HEK293T (cell line): ENCODE measurements around the gene ELOVL2.

Experiments
- CTCF ChIA-PET: fragments of 350-600 bp; formaldehyde crosslinking; extraction: SDS; loops from one replicate; lab custom pipeline; 2021; ENCODE audit warnings: antibody characterized with exemption, inconsistent platforms; lab: Yijun Ruan, JAX
- POLR2A ChIA-PET: fragments of 350-600 bp; formaldehyde crosslinking; extraction: SDS; loops from one replicate; lab custom pipeline; 2020; ENCODE audit warnings: antibody characterized with exemption, inconsistent platforms; lab: Yijun Ruan, JAX
- DNase-seq: peaks from one replicate; pipeline ENCODE4 v3.0.0; 2012; ENCODE audit warnings: mixed read lengths; ENCODE audit errors: extremely low spot score
- ARNT ChIP-seq: fragments of 450-650 bp; IDR thresholded peaks from 2 replicates; pipeline ENCODE4 v1.6.1; 2017; ENCODE audit warnings: mild to moderate bottlenecking
- BHLHE40 ChIP-seq: fragments of 450-650 bp; IDR thresholded peaks from 2 replicates; pipeline ENCODE4 v1.6.1; 2016; ENCODE audit warnings: mild to moderate bottlenecking, moderate library complexity, borderline replicate concordance
- CTBP1 ChIP-seq: fragments of 450-650 bp; IDR thresholded peaks from 2 replicates; pipeline ENCODE4 v1.6.1; 2016; ENCODE audit warnings: borderline replicate concordance
- ELF4 ChIP-seq: fragments of 450-650 bp; IDR thresholded peaks from 2 replicates; pipeline ENCODE4 v1.6.1; 2017; ENCODE audit warnings: antibody characterized with exemption
- FOXA1 ChIP-seq: fragments of 450-650 bp; IDR thresholded peaks from 2 replicates; pipeline ENCODE4 v1.6.1; 2016; ENCODE audit warnings: mild to moderate bottlenecking
- FOXK2 ChIP-seq: fragments of 450-650 bp; IDR thresholded peaks from 2 replicates; pipeline ENCODE4 v1.6.1; 2016; ENCODE audit warnings: mild to moderate bottlenecking
- FOXM1 ChIP-seq: fragments of 450-650 bp; IDR thresholded peaks from 2 replicates; pipeline ENCODE4 v1.6.1; 2017; ENCODE audit warnings: mild to moderate bottlenecking, borderline replicate concordance
- HDGF ChIP-seq: fragments of 450-650 bp; IDR thresholded peaks from 2 replicates; pipeline ENCODE4 v1.6.1; 2017; ENCODE audit warnings: antibody characterized with exemption, borderline replicate concordance
- L3MBTL2 ChIP-seq: fragments of 450-650 bp; conservative IDR thresholded peaks from 2 replicates; pipeline ENCODE4 v1.6.1; 2016; ENCODE audit warnings: mild to moderate bottlenecking
- LEF1 ChIP-seq: fragments of 450-650 bp; IDR thresholded peaks from 2 replicates; pipeline ENCODE4 v1.6.1; 2017; ENCODE audit warnings: mild to moderate bottlenecking, borderline replicate concordance
- NFRKB ChIP-seq: fragments of 450-650 bp; IDR thresholded peaks from 2 replicates; pipeline ENCODE4 v1.6.1; 2016; ENCODE audit warnings: mild to moderate bottlenecking, moderate library complexity
- SP1 ChIP-seq: fragments of 450-650 bp; IDR thresholded peaks from 2 replicates; pipeline ENCODE4 v1.6.1; 2017
- SUZ12 ChIP-seq: fragments of 450-650 bp; IDR thresholded peaks from 2 replicates; pipeline ENCODE4 v1.6.1; 2016; ENCODE audit warnings: mild to moderate bottlenecking
- TARDBP ChIP-seq: fragments of 450-650 bp; IDR thresholded peaks from 2 replicates; pipeline ENCODE4 v1.6.1; 2016
- ZNF384 ChIP-seq: fragments of 450-650 bp; IDR thresholded peaks from 2 replicates; pipeline ENCODE4 v1.6.1; 2016
- TF ChIP-seq, protein P1 (sequence below): fragments of 450-650 bp; IDR thresholded peaks from 2 replicates; pipeline ENCODE4 v1.6.1; 2016

ELOVL2 gene

DNA sequence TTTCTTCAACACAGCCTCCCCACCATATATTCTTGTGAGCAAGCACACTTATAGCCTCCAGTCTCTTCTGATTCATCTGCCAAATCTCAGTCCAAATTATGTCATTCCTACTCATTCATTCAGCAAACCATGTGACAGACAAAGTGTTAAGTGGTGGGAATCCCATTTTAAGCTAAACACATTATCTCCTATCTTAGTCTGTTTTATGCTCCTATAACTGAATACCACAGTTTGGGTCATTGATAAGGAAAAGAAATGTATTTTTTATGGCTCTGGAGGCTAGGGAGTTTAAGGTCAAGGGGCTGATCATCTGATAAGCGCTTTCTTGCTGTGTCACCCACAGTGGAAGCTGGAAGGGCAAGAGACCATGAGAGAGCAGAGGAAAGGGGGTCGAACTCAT lies 25.7 kb upstream of the ELOVL2 start:
- DNase-seq = no peak
- ChIA-PET POLR2A (no interaction called here), CTCF (interaction anchor here (1.8 kb wide), 1 partner anchor 591 kb away, joined by 10 read pairs; no protein-coding TSS in a partner anchor)
- TF ChIP-seq SP1 (no peak), HDGF (no peak), SUZ12 (no peak), CTBP1 (no peak), FOXA1 (no peak), ARNT (no peak), BHLHE40 (no peak), L3MBTL2 (no peak), LEF1 (no peak), FOXM1 (no peak), ZNF384 (no peak), TARDBP (no peak), NFRKB (no peak), FOXK2 (no peak)
- TF ChIP-seq, protein P1, sequence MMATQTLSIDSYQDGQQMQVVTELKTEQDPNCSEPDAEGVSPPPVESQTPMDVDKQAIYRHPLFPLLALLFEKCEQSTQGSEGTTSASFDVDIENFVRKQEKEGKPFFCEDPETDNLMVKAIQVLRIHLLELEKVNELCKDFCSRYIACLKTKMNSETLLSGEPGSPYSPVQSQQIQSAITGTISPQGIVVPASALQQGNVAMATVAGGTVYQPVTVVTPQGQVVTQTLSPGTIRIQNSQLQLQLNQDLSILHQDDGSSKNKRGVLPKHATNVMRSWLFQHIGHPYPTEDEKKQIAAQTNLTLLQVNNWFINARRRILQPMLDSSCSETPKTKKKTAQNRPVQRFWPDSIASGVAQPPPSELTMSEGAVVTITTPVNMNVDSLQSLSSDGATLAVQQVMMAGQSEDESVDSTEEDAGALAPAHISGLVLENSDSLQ = no peak

DNA sequence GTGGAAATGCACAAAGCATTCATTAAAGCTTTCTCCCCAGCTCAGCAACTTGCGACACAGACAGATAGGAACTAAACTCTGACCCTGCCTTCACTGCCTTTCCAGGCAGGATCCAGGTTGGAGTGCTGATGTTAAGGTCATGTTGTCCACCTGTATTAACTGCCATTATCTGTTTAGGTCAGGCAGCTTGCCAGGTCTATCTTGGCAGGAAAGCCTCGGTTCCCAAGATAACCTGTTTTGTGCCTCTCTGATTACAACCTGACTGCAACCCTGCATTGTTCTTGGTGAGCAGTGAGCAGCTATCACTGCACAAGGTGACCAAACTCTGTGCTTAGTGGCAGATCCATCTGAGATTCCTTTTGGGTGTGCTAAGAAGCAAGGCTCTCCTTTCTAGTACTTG lies 23.2 kb upstream of the ELOVL2 start:
- TF ChIP-seq TARDBP = no peak
- TF ChIP-seq ARNT = no peak
- TF ChIP-seq, protein P1 = no peak
- TF ChIP-seq SP1 = no peak
- no peak for TF ChIP-seq FOXM1
- TF ChIP-seq L3MBTL2 = no peak
- TF ChIP-seq LEF1 = no peak
- TF ChIP-seq ZNF384 = no peak
- TF ChIP-seq BHLHE40 = no peak
- no peak for TF ChIP-seq ELF4
- TF ChIP-seq NFRKB = no peak
- no peak for TF ChIP-seq SUZ12
- no peak for TF ChIP-seq FOXA1
- TF ChIP-seq FOXK2 = no peak
- TF ChIP-seq CTBP1 = no peak
- ChIA-PET CTCF (interaction anchor here (0.8 to 3.2 kb wide), 2 partner anchors 14 to 113 kb away, joined by 3 to 13 read pairs; no protein-coding TSS in a partner anchor), POLR2A (no interaction called here)
- DNase-seq = no peak

DNA sequence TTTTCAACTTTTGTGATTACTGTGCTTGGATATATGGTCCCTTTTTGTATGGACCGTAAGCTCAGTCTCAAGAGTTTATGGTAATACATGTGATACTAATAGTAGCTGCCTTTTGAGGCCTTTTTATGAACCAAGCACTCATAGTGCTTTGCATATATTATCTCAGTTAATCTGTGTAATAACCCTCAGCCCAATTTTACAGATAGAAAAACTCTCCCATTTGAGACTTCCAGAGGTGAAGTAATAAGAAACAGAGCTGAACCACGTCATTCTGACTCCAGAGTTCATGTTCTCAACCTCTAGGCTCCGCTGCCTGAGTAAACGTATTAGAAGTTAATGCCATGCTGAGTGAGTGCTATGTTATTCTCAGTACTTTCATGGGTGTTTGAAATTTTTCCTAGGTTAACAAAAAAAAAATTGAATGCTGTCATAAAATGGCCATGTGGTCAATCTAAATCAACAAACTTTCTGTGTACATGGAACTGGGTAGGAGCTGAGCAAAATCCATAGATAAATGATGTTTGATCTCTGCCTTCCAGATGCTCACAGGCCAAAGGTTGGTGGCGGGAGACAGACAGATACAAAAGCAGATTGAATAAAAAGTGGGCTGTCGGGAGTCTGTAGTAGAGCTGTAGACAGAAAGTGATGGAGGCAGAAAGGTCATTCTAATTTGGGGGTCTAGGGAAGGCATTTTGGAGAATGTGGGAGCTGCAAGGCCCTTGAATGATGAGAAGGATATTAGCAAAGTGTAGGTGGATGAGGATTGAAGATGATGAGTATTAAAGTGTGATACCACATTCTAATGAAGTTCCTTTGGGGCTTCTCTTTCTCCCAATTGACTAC lies 22.6 kb upstream of the ELOVL2 start:
- TF ChIP-seq ARNT (no peak), CTBP1 (no peak), FOXM1 (no peak), ELF4 (no peak), SUZ12 (no peak), BHLHE40 (no peak), NFRKB (no peak), SP1 (no peak), ZNF384 (no peak), TARDBP (no peak)
- CTCF ChIA-PET = interaction anchor here (0.8 to 3.2 kb wide), 3 partner anchors 10 to 112 kb away, joined by 3 to 13 read pairs (median 3); no protein-coding TSS in a partner anchor
- POLR2A ChIA-PET = interaction anchor here (0.9 kb wide), 1 partner anchor 344 kb away, joined by 3 read pairs; the partner anchor contains the start of gene TMEM14C
- DNase-seq = no peak

DNA sequence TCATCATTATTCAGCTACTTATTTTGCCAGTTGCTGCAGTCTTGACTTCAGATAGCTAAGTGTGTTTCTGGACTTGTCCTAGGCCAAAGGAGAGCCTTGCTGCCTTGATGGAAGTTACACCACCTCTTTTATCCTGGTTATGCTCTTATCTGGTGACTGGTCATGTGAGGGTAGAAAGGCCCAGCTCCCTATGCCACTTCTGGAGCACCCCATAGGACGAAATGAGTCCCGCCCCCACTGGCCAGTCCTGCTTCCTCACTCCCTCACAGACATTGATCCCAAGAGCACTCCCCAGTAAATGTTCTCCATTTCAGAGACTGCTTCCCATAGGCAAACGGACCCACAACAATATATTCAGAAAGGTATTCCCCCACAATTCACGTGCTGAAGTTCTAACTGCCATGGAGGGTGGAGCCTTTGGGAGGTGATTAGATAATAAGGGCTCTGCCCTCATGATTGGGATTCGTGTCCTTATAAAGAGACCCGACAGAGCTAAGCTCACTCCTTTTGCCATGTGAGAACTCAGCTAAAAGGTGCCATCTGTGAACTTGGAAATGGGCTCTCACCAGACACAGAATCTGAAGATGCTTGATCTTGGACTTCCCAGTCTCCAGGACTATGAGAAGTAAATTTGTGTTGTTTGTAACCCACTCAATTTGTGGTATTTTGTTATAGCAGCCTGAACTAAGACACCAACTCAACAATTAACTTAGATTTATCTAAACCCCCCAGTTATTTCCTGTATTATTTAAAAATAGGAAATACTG lies 21.5 kb upstream of the ELOVL2 start:
- CTCF ChIA-PET = interaction anchor here (1.2 to 3.2 kb wide), 2 partner anchors 9 to 111 kb away, joined by 3 to 13 read pairs; no protein-coding TSS in a partner anchor
- DNase-seq = no peak
- POLR2A ChIA-PET = interaction anchor here (0.9 to 1.0 kb wide), 2 partner anchors 28 to 343 kb away, joined by 3 read pairs; partner anchors contain the start of genes SMIM13 and TMEM14C
- TF ChIP-seq, protein P1 = no peak
- TF ChIP-seq SP1 (no peak), ZNF384 (no peak), TARDBP (no peak), L3MBTL2 (no peak), ARNT (no peak), ELF4 (no peak), CTBP1 (no peak), FOXM1 (no peak), SUZ12 (no peak)

DNA sequence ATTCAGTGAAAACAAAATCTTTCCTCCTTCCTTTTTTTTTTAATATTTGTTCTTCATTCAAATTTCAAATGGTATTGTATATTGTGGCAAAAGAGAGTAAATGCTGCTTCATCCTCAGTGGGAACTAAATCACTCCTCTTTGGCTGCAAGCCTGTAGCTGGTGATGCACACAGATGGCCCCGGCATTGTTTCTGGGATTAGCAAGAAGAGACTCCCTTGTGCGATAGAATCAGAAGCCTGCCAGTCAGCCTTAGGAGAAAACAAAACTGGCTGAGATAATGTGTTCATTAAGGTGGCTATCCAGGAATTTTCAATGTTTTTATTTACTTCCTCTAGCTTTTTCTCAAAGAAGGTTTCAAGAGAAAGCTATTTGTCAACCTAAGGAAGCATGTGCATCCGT lies 20.7 kb upstream of the ELOVL2 start:
- DNase-seq = no peak
- TF ChIP-seq LEF1 (no peak), SUZ12 (no peak), TARDBP (no peak), SP1 (no peak), ARNT (no peak), NFRKB (no peak), ZNF384 (no peak)
- TF ChIP-seq, protein P1 = no peak
- CTCF ChIA-PET = interaction anchor here (0.7 to 3.2 kb wide), 2 partner anchors 110 to 114 kb away, joined by 3 to 13 read pairs; no protein-coding TSS in a partner anchor
- POLR2A ChIA-PET = interaction anchor here (1.0 kb wide), 1 partner anchor 29 kb away, joined by 3 read pairs; the partner anchor contains the start of gene SMIM13
